Fibroblast of villous mesenchyme (primary cell): ENCODE results near the gene SPIC. TPM values are rescaled to one million over a fixed set of nuclear protein-coding genes. Genes with fewer than 3 reads are reported as not detected.

ENCODE experiments used
- DNase-seq: peaks from one replicate; pipeline ENCODE4 v3.0.0-alpha.2; 2010; ENCODE audit warnings: low read depth
- H3K4me3 ChIP-seq: 2 replicates; pipeline ENCODE4 v1.5.1; 2011; ENCODE audit warnings: low read depth, mild to moderate bottlenecking, low read length
- total RNA-seq: library from RNA; depleted of rRNA; stranded (reverse); fragments of >200 nt; gene quantifications from 2 replicates; pipeline ENCODE4 v1.2.3, GENCODE V29; 2012
- TF ChIP-seq, protein P1 (sequence below): IDR thresholded peaks from 2 replicates; pipeline ENCODE4 v1.5.1; 2012; ENCODE audit warnings: low read depth, mild to moderate bottlenecking, low read length; ENCODE audit not compliant: insufficient read depth

The SPIC gene
- total RNA-seq, result not detected in 2 replicates

DNA sequence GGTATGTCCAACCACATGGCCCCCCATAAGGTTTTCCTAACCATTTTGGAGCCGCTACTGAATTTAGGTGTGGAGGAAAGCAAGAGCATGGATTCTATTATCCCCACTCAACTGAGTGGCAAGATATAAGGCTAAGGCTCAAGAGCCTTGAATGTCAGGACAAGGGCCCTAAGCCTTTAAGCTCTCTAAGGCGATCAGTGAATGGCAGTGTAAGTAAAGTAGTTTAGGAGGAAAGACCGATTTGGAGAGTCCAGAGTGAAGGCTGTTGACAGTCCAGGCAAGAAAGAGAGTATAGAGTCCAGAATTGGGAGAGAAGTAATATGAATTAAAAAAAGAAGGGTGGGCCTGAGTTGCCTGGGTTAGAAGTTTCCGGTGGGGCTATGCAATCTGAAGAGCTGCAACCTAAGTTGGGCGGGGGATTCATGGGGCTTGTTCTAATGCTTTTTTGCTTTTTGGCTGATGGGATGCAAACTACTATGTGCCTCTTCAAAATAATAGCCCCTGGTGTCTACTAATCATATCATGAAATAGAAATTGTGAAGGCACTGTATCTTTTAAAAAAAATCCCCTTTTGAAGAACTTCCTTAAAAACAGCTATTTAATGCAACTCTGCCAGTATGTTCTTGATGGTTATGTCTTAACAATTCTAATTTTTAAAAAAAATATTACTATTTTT is at the start of gene SPIC:
Gene SPIC (plus strand): TSS at position 626 of the 676 bp plus-strand sequence. CDS start 1,569 bp downstream, outside the sequence.
- DNase-seq, result no peak
- no peak within 1 kb of the TSS for H3K4me3 ChIP-seq
- TF ChIP-seq, protein P1, sequence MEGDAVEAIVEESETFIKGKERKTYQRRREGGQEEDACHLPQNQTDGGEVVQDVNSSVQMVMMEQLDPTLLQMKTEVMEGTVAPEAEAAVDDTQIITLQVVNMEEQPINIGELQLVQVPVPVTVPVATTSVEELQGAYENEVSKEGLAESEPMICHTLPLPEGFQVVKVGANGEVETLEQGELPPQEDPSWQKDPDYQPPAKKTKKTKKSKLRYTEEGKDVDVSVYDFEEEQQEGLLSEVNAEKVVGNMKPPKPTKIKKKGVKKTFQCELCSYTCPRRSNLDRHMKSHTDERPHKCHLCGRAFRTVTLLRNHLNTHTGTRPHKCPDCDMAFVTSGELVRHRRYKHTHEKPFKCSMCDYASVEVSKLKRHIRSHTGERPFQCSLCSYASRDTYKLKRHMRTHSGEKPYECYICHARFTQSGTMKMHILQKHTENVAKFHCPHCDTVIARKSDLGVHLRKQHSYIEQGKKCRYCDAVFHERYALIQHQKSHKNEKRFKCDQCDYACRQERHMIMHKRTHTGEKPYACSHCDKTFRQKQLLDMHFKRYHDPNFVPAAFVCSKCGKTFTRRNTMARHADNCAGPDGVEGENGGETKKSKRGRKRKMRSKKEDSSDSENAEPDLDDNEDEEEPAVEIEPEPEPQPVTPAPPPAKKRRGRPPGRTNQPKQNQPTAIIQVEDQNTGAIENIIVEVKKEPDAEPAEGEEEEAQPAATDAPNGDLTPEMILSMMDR, result no peak

DNA sequence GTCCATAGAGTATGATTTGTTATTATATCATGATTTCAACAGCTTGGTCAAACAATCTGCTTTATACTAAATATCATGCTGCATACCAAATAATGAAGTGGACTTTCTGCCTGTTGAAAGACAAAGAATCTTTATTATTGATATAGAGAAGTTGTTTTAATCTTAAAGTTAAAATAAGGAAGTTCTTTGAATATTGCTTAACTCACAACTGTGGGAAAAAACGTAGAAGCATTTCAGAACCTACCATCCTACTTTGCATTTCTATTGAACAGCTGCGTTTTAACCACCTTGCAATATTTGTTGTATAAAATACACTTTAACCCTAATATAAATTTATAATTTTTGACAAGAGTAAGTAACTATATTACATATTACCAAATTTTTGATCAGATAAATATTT is 44.7 kb upstream of the SPIC start:
- DNase-seq, result no peak
- no peak overlapping the region for H3K4me3 ChIP-seq
- TF ChIP-seq, protein P1, result no peak

DNA sequence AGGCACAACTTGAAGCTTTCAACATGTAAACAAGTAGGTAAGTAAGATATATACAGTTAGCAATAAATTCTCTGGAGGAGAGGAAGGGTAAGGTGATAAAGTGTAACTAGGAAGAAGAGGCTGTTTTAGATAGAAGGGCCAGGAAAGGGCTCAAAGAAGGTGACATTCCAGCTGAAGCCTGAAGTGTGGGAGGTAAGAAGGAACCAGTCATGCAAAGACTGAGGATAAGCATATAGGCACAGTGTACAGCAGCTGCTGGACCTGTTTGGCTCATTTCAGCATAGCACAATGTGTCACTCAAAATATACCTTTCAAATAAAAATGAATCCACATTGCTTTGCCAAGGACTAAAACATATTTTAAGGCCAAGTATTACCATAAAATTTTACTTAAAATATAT is 39.0 kb upstream of the SPIC start:
- TF ChIP-seq, protein P1, result no peak
- DNase-seq, result no peak
- H3K4me3 ChIP-seq, result no peak overlapping the region

DNA sequence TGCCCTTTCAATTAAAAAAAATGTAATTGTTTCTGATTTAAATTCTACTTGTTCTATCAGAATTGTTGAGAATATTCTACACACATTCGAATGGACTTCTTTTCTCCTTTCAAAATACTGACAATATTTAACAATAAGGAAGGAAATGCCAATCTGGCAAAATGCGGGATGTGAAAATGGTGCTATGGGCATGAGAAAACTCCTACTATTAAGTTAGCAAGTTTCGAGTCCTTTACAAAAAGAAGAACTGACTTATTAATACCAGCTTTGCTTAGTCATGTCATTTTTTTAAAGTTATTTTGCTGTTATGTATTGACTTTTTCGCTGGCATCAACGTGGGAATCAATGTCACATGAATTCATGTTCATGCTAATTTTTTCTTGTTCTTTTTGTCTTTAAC is 35.9 kb upstream of the SPIC start:
- TF ChIP-seq, protein P1, result no peak
- DNase-seq, result no peak
- no peak overlapping the region for H3K4me3 ChIP-seq

DNA sequence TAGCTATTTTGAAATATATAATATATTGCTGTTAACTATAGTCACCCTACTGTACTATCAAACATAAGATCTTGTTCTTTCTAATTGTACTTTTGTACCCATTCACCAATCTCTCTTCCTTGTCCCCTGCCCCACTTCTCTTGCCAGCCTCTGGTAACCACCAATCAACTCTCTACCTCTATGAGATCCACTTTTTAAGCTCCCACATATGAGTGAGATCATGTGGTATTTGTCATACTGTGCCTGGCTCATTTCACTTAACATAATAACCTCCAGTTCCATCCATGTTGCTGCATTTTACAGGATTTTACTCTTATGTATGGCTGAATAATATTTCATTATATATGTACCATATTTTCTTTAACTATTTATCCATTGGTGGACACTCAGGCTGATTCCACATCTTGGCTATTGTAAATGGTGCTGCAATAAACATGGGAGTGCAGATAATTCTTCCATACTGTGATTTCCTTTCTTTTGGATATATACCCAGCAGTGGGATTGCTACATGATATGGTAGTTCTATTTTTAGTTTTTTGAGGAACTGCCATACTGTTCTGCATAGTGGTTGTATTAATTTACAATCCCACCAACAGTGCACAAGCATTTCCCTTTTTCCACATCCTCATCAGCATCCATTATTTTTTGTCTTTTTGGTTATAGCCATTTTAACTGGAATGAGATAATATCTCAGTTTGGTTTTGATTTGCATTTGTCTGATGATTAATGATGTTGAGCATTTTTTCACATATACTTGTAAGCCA is 33.5 kb upstream of the SPIC start:
- no peak overlapping the region for H3K4me3 ChIP-seq
- DNase-seq, result no peak
- TF ChIP-seq, protein P1, result no peak

DNA sequence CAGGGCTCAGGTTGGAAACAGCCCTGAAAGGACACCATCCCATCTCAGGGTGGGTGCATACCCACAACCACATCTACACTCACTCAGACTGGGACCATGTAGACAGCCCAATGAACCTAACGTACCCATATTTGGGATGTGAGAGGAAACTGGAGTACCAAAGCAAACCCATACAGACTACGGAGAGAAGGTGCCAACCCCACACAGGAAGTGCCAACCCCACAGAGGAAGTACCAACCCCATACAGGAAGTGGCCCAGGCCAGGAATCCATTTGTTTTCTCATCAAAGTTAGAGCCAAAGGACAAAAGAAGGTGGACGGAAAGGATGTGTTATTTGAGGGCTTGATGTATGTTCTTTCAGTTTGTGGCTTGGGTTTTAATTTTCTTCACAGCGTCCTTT is 19.5 kb upstream of the SPIC start:
- DNase-seq, result no peak
- TF ChIP-seq, protein P1, result no peak
- H3K4me3 ChIP-seq, result no peak overlapping the region
